22Rv1 (cell line): ENCODE measurements around the gene CARS1.

Experiments
- CTCF ChIP-seq: fragments of 450-650 bp; IDR thresholded peaks from 2 replicates; pipeline ENCODE4 v1.5.1; 2017; ENCODE audit warnings: mild to moderate bottlenecking
- ZFX ChIP-seq: fragments of 450-650 bp; IDR thresholded peaks from 2 replicates; pipeline ENCODE4 v1.6.1; 2017; ENCODE audit warnings: antibody characterized with exemption, borderline replicate concordance

- TF ChIP-seq CTCF (no peak), ZFX (no peak)
Observed at GRCh38 chr11:3086671-3087150, 29.5 kb upstream of the CARS1 start.
